ENCODE measurements around the gene ARMH3.

DNA sequence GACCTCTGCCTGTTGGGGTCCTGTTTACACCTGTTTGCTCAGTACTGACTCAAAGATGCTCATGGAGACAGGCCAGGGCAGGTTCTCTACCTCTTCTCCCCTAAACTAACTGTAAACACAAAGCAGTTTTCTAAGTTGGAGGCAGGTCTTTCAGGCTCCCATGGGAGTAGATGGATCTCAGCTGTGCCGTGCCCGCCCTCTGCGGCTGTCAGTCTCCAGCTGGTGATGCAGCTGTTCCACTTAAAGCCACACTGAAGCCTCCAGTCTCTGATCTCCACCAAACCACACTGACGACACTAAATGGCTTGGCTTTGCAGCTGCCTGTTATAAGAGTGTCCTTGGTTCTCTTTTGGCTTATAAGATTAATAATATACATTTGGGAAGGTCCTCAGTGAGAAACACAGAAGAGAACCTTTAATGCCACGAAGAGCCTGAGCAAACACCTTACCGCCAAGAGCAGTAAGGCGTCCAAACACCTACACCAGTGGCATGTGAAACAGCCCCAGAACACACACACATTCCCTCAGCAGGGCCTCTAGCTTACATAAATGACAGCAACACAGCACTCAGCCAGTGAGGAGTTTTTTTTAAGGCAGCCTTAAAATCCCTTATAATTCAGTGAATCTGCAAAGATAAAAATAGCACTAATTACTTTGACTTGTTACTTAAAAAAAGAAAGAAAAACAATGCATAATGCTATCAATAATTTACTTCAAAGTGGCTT lies 152.0 kb downstream of the ARMH3 start:
- TF ChIP-seq, protein P1, sequence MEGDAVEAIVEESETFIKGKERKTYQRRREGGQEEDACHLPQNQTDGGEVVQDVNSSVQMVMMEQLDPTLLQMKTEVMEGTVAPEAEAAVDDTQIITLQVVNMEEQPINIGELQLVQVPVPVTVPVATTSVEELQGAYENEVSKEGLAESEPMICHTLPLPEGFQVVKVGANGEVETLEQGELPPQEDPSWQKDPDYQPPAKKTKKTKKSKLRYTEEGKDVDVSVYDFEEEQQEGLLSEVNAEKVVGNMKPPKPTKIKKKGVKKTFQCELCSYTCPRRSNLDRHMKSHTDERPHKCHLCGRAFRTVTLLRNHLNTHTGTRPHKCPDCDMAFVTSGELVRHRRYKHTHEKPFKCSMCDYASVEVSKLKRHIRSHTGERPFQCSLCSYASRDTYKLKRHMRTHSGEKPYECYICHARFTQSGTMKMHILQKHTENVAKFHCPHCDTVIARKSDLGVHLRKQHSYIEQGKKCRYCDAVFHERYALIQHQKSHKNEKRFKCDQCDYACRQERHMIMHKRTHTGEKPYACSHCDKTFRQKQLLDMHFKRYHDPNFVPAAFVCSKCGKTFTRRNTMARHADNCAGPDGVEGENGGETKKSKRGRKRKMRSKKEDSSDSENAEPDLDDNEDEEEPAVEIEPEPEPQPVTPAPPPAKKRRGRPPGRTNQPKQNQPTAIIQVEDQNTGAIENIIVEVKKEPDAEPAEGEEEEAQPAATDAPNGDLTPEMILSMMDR (IDR thresholded peaks at IDR 0.05; ENCODE audit: low read length) = no peak
- no peak for TF ChIP-seq EZH2 (optimal IDR thresholded peaks at IDR 0.05; ENCODE audit: low read depth, low read length)
